Measurements from ENCODE around the gene USP3.

- TF ChIP-seq, protein P1, sequence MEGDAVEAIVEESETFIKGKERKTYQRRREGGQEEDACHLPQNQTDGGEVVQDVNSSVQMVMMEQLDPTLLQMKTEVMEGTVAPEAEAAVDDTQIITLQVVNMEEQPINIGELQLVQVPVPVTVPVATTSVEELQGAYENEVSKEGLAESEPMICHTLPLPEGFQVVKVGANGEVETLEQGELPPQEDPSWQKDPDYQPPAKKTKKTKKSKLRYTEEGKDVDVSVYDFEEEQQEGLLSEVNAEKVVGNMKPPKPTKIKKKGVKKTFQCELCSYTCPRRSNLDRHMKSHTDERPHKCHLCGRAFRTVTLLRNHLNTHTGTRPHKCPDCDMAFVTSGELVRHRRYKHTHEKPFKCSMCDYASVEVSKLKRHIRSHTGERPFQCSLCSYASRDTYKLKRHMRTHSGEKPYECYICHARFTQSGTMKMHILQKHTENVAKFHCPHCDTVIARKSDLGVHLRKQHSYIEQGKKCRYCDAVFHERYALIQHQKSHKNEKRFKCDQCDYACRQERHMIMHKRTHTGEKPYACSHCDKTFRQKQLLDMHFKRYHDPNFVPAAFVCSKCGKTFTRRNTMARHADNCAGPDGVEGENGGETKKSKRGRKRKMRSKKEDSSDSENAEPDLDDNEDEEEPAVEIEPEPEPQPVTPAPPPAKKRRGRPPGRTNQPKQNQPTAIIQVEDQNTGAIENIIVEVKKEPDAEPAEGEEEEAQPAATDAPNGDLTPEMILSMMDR (IDR thresholded peaks at IDR 0.05), result no peak
- TF ChIP-seq POLR2A (IDR thresholded peaks at IDR 0.05; ENCODE audit: low read depth), result no peak
Observed at GRCh38 chr15:63545520-63545919, 41.1 kb downstream of the USP3 start.

Data from esophagus muscularis mucosa (tissue), 3 donors.